Measurements from ENCODE around the gene STRBP. TPM values are rescaled to one million over a fixed set of nuclear protein-coding genes. Genes with fewer than 3 reads are reported as not detected.

STRBP gene
- total RNA-seq, 1 experiment from 2014 or later = 74.0 TPM

- Histone ChIP-seq H4K20me1 (ENCODE audit: control insufficient read depth, insufficient read depth, insufficient read length) (no peaks in the 10 kb centered on the region), H4K5ac (ENCODE audit: insufficient read length, low read depth, low read length) (no peak overlapping the region), H3K23me2 (ENCODE audit: insufficient read length, low read depth, low read length, poor library complexity, severe bottlenecking) (no peaks in the 10 kb centered on the region), H3K27me3 (ENCODE audit: insufficient read depth, low read length) (no peaks in the 10 kb centered on the region), H3K9ac (ENCODE audit: extremely low read depth, insufficient read length, low read length) (no peak overlapping the region), H2AK5ac (ENCODE audit: insufficient read length, low read length) (no peak overlapping the region), H3K4me1 (ENCODE audit: insufficient read depth, low read length) (no peaks in the 10 kb centered on the region), H3K4ac (ENCODE audit: low read depth, low read length) (no peak overlapping the region), H3K4me2 (ENCODE audit: insufficient read depth, insufficient read length, low read length) (no peak overlapping the region), H2BK15ac (ENCODE audit: low read depth, low read length) (no peak overlapping the region), H3K23ac (ENCODE audit: insufficient read length, low read depth, low read length) (no peak overlapping the region), H4K8ac (replicated peaks; ENCODE audit: insufficient read length, low read depth, low read length) (no peak overlapping the region), H4K91ac (ENCODE audit: insufficient read length, low read depth, low read length) (no peak overlapping the region), H3K18ac (ENCODE audit: insufficient read length, low read depth, low read length) (no peak overlapping the region), H3K9me3 (ENCODE audit: control insufficient read depth, low read depth, low read length) (no peaks in the 10 kb centered on the region), H3K79me1 (ENCODE audit: insufficient read depth, low read depth, low read length, poor library complexity, severe bottlenecking) (no peaks in the 10 kb centered on the region), H3K27ac (ENCODE audit: insufficient read length, low read depth, low read length) (no peak overlapping the region), H2BK120ac (ENCODE audit: low read depth, low read length, poor library complexity, severe bottlenecking) (no peak overlapping the region), H2BK20ac (ENCODE audit: low read depth, low read length, poor library complexity, severe bottlenecking) (no peak overlapping the region), H3K14ac (ENCODE audit: insufficient read depth, low read length) (no peak overlapping the region), H2BK5ac (ENCODE audit: insufficient read length, low read length) (no peak overlapping the region), H3K56ac (ENCODE audit: insufficient read length, low read depth, low read length) (no peak overlapping the region), H3K79me2 (ENCODE audit: insufficient read depth, low read length) (no peaks in the 10 kb centered on the region), H2BK12ac (ENCODE audit: insufficient read length, low read depth, low read length) (no peak overlapping the region), H2AFZ (ENCODE audit: low read length) (no peak overlapping the region), H3T11ph (ENCODE audit: low read length) (no peak overlapping the region)
- no peak for TF ChIP-seq CTCF (conservative IDR thresholded peaks at IDR 0.05)
- Mint-ChIP-seq H3K4me1 (no peaks in the 10 kb centered on the region), H3K27ac (no peak overlapping the region), H3K36me3 (ENCODE audit: insufficient read depth in 1 of 3, low read depth in 3 of 3) (peaks cover 0 to 6% (median 0%) of the 10 kb centered on the region in 3 experiments; a peak in 2 of 7 replicates), H3K9me3 (peaks cover 6 to 11% of the 10 kb centered on the region in 2 experiments), H3K27me3 (ENCODE audit: low read depth) (peaks cover 4% of the 10 kb centered on the region), H3K4me3 (no peak overlapping the region)
- no CpG with 5 or more reads among the region's 5 CpGs for WGBS (ENCODE audit: extremely low coverage, insufficient read length, low lambda C conversion rate)
- no peak for DNase-seq
Observed at GRCh38 chr9:123283048-123283408, 14.6 kb upstream of the STRBP start.
